ENCODE data around the gene EFL1. TPM values are rescaled to one million over a fixed set of nuclear protein-coding genes. Genes with fewer than 3 reads are reported as not detected.

EFL1 gene
- total RNA-seq, 6 experiments from 2014 or later: 4.6 to 12.9 (median 9.4) TPM

DNA sequence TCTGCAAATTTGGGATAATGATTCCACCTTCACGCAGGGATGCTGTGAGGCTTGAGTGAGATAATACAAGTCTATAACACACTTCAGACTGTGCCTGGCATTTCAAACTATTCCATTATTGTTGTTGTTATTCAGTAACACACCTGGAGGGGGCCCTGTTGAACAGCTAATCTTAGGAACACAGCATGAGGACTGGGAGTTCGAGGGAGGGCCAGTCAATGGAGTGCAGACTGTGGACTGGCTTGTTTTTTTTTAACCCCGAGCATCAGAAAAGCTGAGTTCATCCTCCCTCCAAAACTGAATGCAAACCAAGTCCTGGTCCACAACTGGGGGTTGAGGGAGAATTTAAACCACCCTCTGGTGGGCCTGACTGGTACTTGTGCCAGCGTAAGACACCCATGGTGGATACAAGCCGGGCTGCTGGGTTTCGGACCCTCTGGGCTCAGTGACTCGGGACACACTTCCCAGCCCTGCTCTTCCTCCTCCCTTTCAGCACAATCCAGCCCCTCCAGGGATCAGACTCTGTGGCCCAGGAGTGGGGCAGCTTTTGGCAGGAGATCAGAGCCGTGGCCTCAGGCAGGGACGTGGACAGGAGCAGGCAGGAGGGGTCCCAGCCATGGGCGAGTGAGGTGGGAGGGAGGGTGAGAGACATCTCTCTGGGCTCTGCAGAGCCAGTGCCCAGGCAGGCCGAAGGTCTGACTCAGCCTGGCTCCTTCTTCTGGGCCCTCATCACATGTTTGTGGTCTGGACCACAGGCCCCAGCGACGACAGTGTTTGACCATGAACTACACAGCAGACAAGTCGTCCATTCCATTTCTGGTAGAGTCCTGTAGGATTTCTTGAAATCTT is 180.4 kb downstream of the EFL1 start:
- H3K4me1 ChIP-seq: no peaks in the 10 kb centered on the region
- no peak overlapping the region for H3K4me3 ChIP-seq
- ATAC-seq: no peak
- H3K27ac ChIP-seq: no peak overlapping the region
- WGBS (ENCODE audit: insufficient coverage, low coverage, low lambda C conversion rate, missing lambda C conversion rate): 49% methylated on average over 7 of the region's 14 CpGs
- intact Hi-C loops (cut with DNase I): no loop called here
- TF ChIP-seq CTCF (IDR thresholded peaks at IDR 0.05): no peak
- no peak for TF ChIP-seq POLR2A (IDR thresholded peaks at IDR 0.05)
- H3K9me3 ChIP-seq: no peaks in the 10 kb centered on the region
- H3K36me3 ChIP-seq: no peaks in the 10 kb centered on the region
- DNase-seq: no peak
- H3K27me3 ChIP-seq: no peaks in the 10 kb centered on the region

DNA sequence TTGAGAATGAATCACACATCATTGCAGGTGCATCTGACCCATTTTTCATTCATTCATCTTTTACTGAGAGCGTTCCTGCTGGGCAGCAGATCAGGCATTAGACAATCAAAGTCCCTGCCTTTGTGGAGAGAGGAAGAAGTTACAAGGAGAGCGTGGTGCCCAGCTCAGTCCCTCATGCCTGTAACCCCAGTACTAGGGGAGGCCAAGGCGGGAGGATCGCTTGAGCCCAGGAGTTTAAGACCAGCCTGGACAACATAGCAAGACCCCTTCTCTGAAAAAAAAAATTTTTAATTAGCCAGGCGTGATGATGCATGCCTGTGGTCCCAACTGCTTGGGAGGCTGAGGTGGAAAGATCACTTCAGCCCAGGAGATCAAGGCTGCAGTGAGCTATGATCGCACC is 181.8 kb downstream of the EFL1 start:
- TF ChIP-seq CTCF (IDR thresholded peaks at IDR 0.05) (no peak), POLR2A (IDR thresholded peaks at IDR 0.05) (no peak)
- intact Hi-C loops (cut with DNase I): no loop called here
- Histone ChIP-seq H3K36me3 (no peaks in the 10 kb centered on the region), H3K4me3 (no peak overlapping the region), H3K27me3 (no peaks in the 10 kb centered on the region), H3K4me1 (no peaks in the 10 kb centered on the region), H3K9me3 (no peaks in the 10 kb centered on the region), H3K27ac (no peak overlapping the region)
- 75% methylated on average over 6 of the region's 6 CpGs for WGBS (ENCODE audit: insufficient coverage, low coverage, low lambda C conversion rate, missing lambda C conversion rate)
- DNase-seq: no peak
- no peak for ATAC-seq

Small RNA genes within 50 kb of the gene (small RNA-seq; reads per million reads assigned to genes)
- 0 reads per million in 2 experiments for gene RNU1-77P

Other genes starting within 250 kb of the EFL1 start
- 1 to 10 TPM in 3 of 6 experiments, under 1 TPM in 3; 0.39 to 1.7 (median 0.84) TPM for gene MEX3B, start 216.7 kb downstream of the EFL1 start, total RNA-seq
- gene SAXO2, start 84 bp upstream of the EFL1 start, total RNA-seq: 1 to 10 TPM in 1 of 6 experiments, under 1 TPM in 4, not detected in 1; 0.06 to 1.1 (median 0.26) TPM
- under 1 TPM; 0.06 to 0.93 (median 0.38) TPM for gene GOLGA6L10, start 86.7 kb upstream of the EFL1 start, total RNA-seq
- gene GOLGA6L9, start 167.1 kb upstream of the EFL1 start, total RNA-seq: 1 to 10 TPM in 3 of 6 experiments, under 1 TPM in 3; 0.49 to 1.2 (median 0.94) TPM

Data from right lobe of liver (tissue), 6 donors.